Parathyroid adenoma (tissue), 2 donors: ENCODE results near the gene HSPA1L.
"Not testable (repeated sequence)": the region's sequence is repeated elsewhere in the genome, so short reads cannot be mapped to it uniquely, and the experiment has no call there.

Source experiments
- H2AFZ ChIP-seq: fragments of 300-600 bp; sonication (generic); one replicate; pipeline ENCODE4 v1.7.0; 2017; ENCODE audit warnings: antibody characterized with exemption, mild to moderate bottlenecking
- H3K27ac ChIP-seq: fragments of 300-600 bp; sonication (generic); one replicate; pipeline ENCODE4 v1.7.0; 2017
- H3K27me3 ChIP-seq: fragments of 300-600 bp; sonication (generic); one replicate; pipeline ENCODE4 v1.7.0; 2017; ENCODE audit warnings: low read length; ENCODE audit not compliant: control insufficient read depth, insufficient read depth
- H3K36me3 ChIP-seq: fragments of 300-600 bp; sonication (generic); one replicate; pipeline ENCODE4 v1.7.0; 2017; ENCODE audit warnings: low read length; ENCODE audit not compliant: control insufficient read depth, insufficient read depth
- H3K4me1 ChIP-seq: fragments of 300-600 bp; sonication (generic); one replicate; pipeline ENCODE4 v1.7.0; 2017; ENCODE audit warnings: control low read depth
- H3K4me2 ChIP-seq: fragments of 300-600 bp; sonication (generic); one replicate; pipeline ENCODE4 v1.7.0; 2017; ENCODE audit warnings: low read length
- H3K4me3 ChIP-seq: fragments of 300-600 bp; sonication (generic); one replicate; pipeline ENCODE4 v1.7.0; 2017; ENCODE audit warnings: low read depth, low read length
- H3K79me2 ChIP-seq: fragments of 300-600 bp; sonication (generic); one replicate; pipeline ENCODE4 v1.7.0; 2017; ENCODE audit warnings: control low read depth
- H3K9ac ChIP-seq: fragments of 300-600 bp; sonication (generic); one replicate; pipeline ENCODE4 v1.7.0; 2017; ENCODE audit warnings: mild to moderate bottlenecking
- H3K9me3 ChIP-seq: fragments of 300-600 bp; sonication (generic); one replicate; pipeline ENCODE4 v1.7.0; 2017; ENCODE audit warnings: low read length; ENCODE audit not compliant: control insufficient read depth
- TF ChIP-seq, protein P1 (sequence below): fragments of 300-600 bp; sonication (generic); IDR thresholded peaks from one replicate; pipeline ENCODE4 v1.7.0; 2017; ENCODE audit warnings: antibody characterized with exemption, mild to moderate bottlenecking
- donor health status: primary hyperparathyroidism.

The HSPA1L gene

DNA sequence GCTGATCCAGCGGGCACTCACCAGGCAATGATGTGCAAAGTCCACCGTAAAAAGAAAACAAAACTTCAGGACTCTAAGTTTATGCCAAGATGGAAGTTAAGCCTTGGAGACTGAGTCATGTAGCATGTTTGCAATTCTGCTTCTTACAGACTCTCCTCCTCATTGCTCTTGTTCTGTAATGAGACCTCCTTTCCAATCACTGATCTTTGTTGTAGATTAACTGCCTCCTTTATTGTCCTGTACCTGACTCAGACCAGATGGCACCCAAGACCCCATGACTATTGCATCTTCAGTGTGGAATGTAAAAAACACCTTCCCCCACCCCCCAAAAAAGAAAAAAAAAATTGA is 36.4 kb upstream of the HSPA1L start:
- Histone ChIP-seq H3K9ac (no peak overlapping the region), H3K4me3 (no peak overlapping the region), H3K79me2 (no peaks in the 10 kb centered on the region), H3K9me3 (no peaks in the 10 kb centered on the region), H3K36me3 (no peaks in the 10 kb centered on the region), H3K4me1 (no peaks in the 10 kb centered on the region), H3K4me2 (no peak overlapping the region), H3K27me3 (no peaks in the 10 kb centered on the region), H2AFZ (no peak overlapping the region), H3K27ac (no peak overlapping the region)
- TF ChIP-seq, protein P1, sequence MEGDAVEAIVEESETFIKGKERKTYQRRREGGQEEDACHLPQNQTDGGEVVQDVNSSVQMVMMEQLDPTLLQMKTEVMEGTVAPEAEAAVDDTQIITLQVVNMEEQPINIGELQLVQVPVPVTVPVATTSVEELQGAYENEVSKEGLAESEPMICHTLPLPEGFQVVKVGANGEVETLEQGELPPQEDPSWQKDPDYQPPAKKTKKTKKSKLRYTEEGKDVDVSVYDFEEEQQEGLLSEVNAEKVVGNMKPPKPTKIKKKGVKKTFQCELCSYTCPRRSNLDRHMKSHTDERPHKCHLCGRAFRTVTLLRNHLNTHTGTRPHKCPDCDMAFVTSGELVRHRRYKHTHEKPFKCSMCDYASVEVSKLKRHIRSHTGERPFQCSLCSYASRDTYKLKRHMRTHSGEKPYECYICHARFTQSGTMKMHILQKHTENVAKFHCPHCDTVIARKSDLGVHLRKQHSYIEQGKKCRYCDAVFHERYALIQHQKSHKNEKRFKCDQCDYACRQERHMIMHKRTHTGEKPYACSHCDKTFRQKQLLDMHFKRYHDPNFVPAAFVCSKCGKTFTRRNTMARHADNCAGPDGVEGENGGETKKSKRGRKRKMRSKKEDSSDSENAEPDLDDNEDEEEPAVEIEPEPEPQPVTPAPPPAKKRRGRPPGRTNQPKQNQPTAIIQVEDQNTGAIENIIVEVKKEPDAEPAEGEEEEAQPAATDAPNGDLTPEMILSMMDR = no peak

DNA sequence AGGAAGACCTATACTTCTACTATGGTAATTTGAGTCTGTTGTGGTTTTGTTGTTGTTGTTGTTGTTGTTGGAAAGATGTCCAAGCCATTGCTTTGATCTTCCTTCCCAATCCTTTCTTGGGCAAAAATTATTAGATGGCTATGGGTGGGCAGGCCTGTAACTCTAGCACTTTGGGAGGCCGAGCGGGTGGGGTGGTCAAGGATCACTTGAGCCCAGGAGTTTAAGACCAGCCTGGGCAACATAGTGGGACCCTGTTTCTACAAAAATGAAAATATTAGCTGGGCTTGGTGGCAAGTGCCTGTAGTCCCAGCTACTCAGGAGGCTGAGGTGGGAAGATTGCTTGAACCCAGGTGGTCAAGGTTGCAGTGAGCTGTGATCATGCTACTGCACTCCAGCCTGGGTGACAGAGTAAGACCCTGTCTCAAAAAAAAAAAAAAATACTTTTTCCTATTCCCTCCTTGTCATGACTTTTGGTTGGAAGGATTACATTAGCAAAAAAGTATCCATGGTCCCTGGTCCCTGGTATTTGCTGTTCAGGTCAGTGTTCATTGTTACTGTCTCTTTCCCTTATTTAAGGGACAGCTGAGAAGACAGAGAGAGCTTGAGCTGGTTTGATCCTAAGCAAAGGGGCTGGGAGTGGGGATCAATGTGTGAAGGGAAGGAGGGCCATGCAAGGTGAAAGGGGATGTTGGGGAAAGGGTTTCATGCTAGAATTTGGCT is 35.8 kb upstream of the HSPA1L start:
- H3K4me3 ChIP-seq = no peak overlapping the region
- no peak overlapping the region for H2AFZ ChIP-seq
- no peaks in the 10 kb centered on the region for H3K27me3 ChIP-seq
- no peak overlapping the region for H3K4me2 ChIP-seq
- no peak overlapping the region for H3K27ac ChIP-seq
- TF ChIP-seq, protein P1 = no peak
- no peak overlapping the region for H3K9ac ChIP-seq
- no peaks in the 10 kb centered on the region for H3K79me2 ChIP-seq
- H3K4me1 ChIP-seq = no peaks in the 10 kb centered on the region
- H3K9me3 ChIP-seq = no peaks in the 10 kb centered on the region
- no peaks in the 10 kb centered on the region for H3K36me3 ChIP-seq

GRCh38 chr6:31847276-31847978 is 32.3 kb upstream of the HSPA1L start:
- Histone ChIP-seq H3K27ac (no peak overlapping the region), H3K79me2 (no peaks in the 10 kb centered on the region), H3K9me3 (no peaks in the 10 kb centered on the region), H2AFZ (no peak overlapping the region), H3K4me1 (no peaks in the 10 kb centered on the region), H3K27me3 (no peaks in the 10 kb centered on the region), H3K4me2 (no peak overlapping the region), H3K36me3 (no peaks in the 10 kb centered on the region), H3K9ac (no peak overlapping the region), H3K4me3 (no peak overlapping the region)
- TF ChIP-seq, protein P1 = no peak

DNA sequence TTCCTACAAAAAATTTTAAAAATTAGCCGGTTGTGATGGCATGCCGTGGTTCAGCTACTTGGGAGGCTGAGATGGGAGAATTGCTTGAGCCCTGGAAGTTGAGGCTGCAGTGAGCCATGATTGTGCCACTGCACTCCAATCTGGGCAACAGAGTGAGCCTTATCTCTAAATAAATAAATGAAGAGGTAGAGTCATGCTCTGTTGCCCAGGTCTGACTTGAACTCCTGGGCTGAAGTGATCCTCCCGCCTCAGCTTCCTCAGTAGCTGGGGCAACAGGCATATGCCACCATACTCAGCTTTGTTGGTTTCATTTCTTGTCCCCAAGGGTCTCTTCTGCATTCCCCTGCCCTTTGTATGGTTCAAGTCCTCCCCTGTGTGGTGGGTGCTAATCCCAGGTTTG is 29.4 kb upstream of the HSPA1L start:
- H3K9me3 ChIP-seq = no peaks in the 10 kb centered on the region
- H3K27ac ChIP-seq = no peak overlapping the region
- no peak overlapping the region for H2AFZ ChIP-seq
- H3K4me3 ChIP-seq = no peak overlapping the region
- TF ChIP-seq, protein P1 = no peak
- H3K36me3 ChIP-seq = no peaks in the 10 kb centered on the region
- H3K79me2 ChIP-seq = no peaks in the 10 kb centered on the region
- no peak overlapping the region for H3K4me2 ChIP-seq
- H3K4me1 ChIP-seq = no peaks in the 10 kb centered on the region
- no peak overlapping the region for H3K9ac ChIP-seq
- H3K27me3 ChIP-seq = no peaks in the 10 kb centered on the region

DNA sequence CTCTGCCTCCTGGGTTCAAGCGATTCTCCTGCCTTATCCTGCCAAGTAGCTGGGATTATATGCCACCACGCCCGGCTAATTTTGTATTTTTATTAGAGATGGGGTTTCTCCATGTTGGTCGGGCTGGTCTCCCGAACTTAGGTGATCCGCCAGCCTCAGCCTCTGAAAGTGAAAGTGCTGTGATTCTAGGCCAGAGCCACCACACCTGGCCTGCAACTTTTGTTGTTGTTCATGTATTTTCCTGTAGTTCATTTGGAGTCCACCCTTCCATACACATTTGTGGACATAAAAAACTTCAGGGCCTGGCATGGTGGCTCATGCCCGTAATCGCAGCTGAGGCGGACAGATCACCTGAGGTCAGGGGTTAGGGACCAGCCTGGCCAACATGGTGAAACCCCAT is 27.0 kb upstream of the HSPA1L start:
- no peaks in the 10 kb centered on the region for H3K27me3 ChIP-seq
- no peak overlapping the region for H2AFZ ChIP-seq
- peaks cover 7% of the 10 kb centered on the region for H3K4me1 ChIP-seq
- TF ChIP-seq, protein P1 = no peak
- H3K4me3 ChIP-seq = no peak overlapping the region
- H3K79me2 ChIP-seq = no peaks in the 10 kb centered on the region
- no peaks in the 10 kb centered on the region for H3K36me3 ChIP-seq
- H3K27ac ChIP-seq = no peak overlapping the region
- no peak overlapping the region for H3K4me2 ChIP-seq
- no peaks in the 10 kb centered on the region for H3K9me3 ChIP-seq
- no peak overlapping the region for H3K9ac ChIP-seq

DNA sequence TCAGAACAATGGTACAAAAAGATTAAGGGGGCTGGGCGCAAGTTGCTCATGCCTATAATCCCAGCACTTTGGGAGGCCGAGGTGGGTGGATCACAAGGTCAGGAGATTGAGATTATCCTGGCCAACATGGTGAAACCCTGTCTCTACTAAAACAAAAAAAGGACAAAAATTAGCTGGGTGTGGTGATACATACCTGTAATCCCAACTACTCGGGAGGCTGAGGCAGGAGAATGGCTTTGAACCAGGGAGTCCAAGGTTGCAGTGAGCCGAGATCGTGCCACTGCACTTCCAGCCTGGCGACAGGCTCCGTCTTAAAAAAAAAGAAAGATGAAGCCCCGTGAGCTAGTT is 24.7 kb upstream of the HSPA1L start:
- H3K4me3 ChIP-seq, H3K79me2 ChIP-seq, H3K27ac ChIP-seq, H2AFZ ChIP-seq, H3K36me3 ChIP-seq, H3K9ac ChIP-seq, H3K9me3 ChIP-seq, H3K4me2 ChIP-seq, H3K27me3 ChIP-seq: not testable (repeated sequence)
- H3K4me1 ChIP-seq = peaks cover 18% of the 10 kb centered on the region
